Measurements from ENCODE around the gene FAM174C. TPM values are rescaled to one million over a fixed set of nuclear protein-coding genes. Genes with fewer than 3 reads are reported as not detected.

The FAM174C gene
- total RNA-seq, 1 donor from 2014 or later: 30.0 TPM

DNA sequence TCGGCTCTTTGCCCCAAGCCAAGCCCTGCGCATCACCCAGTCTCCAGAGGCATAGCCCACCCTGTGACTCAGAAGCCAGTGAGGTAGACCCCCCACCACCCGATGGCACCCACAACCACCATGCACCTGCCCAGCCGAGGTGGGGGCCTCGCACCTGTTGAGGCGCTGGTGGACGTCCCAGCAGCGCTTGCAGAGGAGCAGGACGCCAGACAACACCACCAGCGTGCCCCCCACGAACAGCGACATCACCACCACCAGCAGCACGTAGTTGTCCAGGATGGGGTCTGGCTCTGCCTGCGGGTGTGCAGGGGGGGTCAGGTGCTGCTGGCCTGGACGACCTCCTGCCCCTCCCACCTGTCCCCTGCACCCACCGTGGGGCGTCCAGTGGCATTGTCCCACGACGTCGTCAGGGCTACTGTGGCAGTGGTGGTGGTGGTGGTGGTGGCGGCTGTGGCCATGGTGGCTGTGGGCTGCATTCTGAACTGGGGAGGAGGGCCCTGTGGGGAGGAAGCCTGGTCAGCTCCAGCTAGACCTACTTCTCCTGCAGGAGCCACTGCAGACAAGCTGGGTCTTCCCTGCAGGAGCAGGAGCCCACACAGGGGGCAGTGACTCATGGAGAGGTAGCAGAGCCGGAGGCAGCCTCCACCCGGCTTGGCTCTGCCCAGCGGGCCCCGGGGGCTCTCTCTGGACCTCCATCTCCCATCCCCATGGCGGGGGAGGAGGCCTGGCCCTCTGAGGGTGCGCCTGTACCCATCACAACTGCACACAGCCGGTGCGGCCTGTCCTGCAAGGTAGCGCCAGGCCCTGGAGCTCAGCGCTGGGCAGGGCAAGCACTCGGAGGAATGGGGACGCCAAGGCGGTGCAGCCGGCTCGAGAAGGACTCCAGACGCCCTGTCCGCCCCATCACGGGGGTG, 39.4 kb upstream of the FAM174C start:
- Mint-ChIP-seq H3K27ac (no peak overlapping the region), H3K4me3 (ENCODE audit: low read depth) (peak overlapping the region; percentile 35), H3K4me1 (ENCODE audit: low read depth) (peaks cover 7% of the 10 kb centered on the region), H3K9me3 (ENCODE audit: low read depth) (no peaks in the 10 kb centered on the region), H3K27me3 (no peaks in the 10 kb centered on the region), H3K36me3 (ENCODE audit: insufficient read depth) (peaks cover 4% of the 10 kb centered on the region)
- no peak for DNase-seq (ENCODE audit: low spot score, unreplicated experiment)
- TF ChIP-seq, protein P1, sequence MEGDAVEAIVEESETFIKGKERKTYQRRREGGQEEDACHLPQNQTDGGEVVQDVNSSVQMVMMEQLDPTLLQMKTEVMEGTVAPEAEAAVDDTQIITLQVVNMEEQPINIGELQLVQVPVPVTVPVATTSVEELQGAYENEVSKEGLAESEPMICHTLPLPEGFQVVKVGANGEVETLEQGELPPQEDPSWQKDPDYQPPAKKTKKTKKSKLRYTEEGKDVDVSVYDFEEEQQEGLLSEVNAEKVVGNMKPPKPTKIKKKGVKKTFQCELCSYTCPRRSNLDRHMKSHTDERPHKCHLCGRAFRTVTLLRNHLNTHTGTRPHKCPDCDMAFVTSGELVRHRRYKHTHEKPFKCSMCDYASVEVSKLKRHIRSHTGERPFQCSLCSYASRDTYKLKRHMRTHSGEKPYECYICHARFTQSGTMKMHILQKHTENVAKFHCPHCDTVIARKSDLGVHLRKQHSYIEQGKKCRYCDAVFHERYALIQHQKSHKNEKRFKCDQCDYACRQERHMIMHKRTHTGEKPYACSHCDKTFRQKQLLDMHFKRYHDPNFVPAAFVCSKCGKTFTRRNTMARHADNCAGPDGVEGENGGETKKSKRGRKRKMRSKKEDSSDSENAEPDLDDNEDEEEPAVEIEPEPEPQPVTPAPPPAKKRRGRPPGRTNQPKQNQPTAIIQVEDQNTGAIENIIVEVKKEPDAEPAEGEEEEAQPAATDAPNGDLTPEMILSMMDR (IDR thresholded peaks at IDR 0.05; ENCODE audit: unreplicated experiment): no peak

DNA sequence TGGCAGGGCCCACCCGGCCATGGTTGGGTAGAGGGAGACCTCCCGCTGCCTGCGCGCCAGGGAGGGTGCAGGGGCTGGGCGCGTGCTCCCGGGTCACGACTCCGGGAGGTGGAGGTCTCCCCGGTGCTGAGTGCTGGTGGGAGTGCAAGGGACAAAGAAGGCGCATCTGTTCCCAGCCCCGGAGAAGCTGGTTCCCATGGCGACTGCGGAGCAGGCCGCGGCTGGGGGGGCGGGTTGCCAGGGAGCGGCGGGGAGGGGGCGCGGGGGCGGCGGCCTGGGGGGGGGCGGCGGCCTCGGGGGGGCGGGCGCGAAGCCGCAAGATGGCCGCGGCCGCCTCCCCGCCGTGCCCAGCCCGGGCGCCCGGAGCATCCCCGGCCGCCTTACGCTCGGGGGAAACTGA, 38.8 kb upstream of the FAM174C start:
- TF ChIP-seq, protein P1 (IDR thresholded peaks at IDR 0.05; ENCODE audit: unreplicated experiment): no peak
- Mint-ChIP-seq H3K27ac (no peak overlapping the region), H3K4me3 (ENCODE audit: low read depth) (peak overlapping the region; percentile 35), H3K9me3 (ENCODE audit: low read depth) (no peaks in the 10 kb centered on the region), H3K36me3 (ENCODE audit: insufficient read depth) (peaks cover 4% of the 10 kb centered on the region), H3K4me1 (ENCODE audit: low read depth) (peaks cover 9% of the 10 kb centered on the region), H3K27me3 (no peaks in the 10 kb centered on the region)
- DNase-seq (ENCODE audit: low spot score, unreplicated experiment): no peak

DNA sequence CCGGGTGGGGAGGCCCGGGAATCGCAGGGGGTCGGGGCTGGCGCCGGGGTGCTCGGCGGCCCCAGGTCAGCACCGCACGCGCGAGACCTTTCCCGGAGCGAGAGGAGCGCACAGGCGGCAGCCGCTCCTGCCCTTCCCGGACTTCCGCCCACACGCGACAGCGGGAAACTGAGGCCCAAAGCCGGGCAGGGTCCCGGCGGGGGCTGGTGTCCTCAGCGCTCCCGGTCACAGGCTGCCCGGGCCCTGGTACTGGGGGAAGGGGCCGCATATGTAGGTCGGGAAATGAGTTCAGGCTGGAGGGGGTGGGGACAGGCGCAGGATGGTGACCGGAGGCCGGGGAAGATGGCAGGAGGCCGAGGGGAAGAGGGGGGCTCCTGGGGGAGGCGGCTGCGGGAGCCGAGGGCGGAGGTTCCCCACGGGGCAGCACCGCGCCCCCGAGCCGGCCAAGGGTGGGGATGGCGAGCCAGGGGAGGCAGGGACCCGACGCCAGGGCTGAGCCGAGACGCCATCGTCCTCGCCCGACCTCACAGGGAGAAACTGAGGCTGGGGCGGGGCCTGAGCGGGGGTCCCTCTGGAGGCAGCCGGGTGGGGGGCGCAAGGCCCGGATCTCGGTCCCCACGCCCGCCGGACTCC, 38.2 kb upstream of the FAM174C start:
- no peaks in the 10 kb centered on the region for H3K27me3 Mint-ChIP-seq
- TF ChIP-seq, protein P1 (IDR thresholded peaks at IDR 0.05; ENCODE audit: unreplicated experiment): no peak
- peaks cover 2% of the 10 kb centered on the region for H3K36me3 Mint-ChIP-seq (ENCODE audit: insufficient read depth)
- no peak for DNase-seq (ENCODE audit: low spot score, unreplicated experiment)
- no peaks in the 10 kb centered on the region for H3K9me3 Mint-ChIP-seq (ENCODE audit: low read depth)
- H3K4me1 Mint-ChIP-seq (ENCODE audit: low read depth): peaks cover 9% of the 10 kb centered on the region
- H3K27ac Mint-ChIP-seq: no peak overlapping the region
- peak overlapping the region; percentile 61 for H3K4me3 Mint-ChIP-seq (ENCODE audit: low read depth)

DNA sequence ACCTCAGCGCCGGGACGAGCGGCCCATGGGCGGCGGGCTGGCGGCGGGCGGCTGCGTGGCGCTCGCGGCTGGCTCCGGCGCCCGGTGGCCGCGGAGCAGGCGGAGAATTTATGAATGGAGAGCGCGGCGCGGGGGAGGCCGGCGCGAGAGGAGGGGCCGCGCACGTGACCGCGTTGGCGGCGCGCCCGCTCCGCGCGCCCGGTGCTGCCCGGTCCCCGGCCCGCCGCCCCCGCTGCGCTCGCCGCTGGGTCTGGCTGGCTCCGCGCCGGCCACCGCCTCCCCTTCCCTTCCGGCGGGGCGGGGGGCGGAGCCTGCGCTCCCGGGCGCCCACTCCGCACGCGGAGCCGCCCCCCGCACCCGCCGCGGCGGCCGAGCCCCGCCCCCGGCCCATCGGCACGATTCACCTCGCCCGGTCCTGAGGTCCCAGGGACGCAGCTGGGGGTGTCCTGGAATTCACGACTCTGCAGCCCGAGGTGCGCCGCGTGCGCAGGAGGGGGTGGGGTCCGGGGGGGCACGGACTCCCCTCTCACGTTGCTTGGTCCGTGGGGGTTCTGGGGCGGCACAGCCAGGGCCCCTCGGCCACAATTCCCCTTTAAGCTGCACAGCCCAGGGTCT, 37.5 kb upstream of the FAM174C start, which contains the start of gene CBARP:
Gene CBARP, minus strand, starts transcription at position 252 of the 615 bp plus-strand sequence. CDS start 1,905 bp downstream, outside the sequence.
- Mint-ChIP-seq H3K4me3 (ENCODE audit: low read depth) (peak within 1 kb of the TSS; percentile 76), H3K4me1 (ENCODE audit: low read depth) (peaks cover 11% of the 10 kb centered on the region), H3K9me3 (ENCODE audit: low read depth) (no peaks in the 10 kb centered on the region), H3K36me3 (ENCODE audit: insufficient read depth) (no peaks in the 10 kb centered on the region), H3K27me3 (no peaks in the 10 kb centered on the region), H3K27ac (peak within 1 kb of the TSS; percentile 89)
- TF ChIP-seq, protein P1 (IDR thresholded peaks at IDR 0.05; ENCODE audit: unreplicated experiment): no peak
- no peak for DNase-seq (ENCODE audit: low spot score, unreplicated experiment)

Measured in progenitor cell of endocrine pancreas (in vitro differentiated cells).